ENCODE measurements around the gene NR0B2. TPM values are rescaled to one million over a fixed set of nuclear protein-coding genes. Genes with fewer than 3 reads are reported as not detected.
A peak's percentile ranks its signal among the peaks of the same experiment; 100 is the strongest.

The NR0B2 gene
- total RNA-seq, 2 experiments from 2014 or later: not detected

DNA sequence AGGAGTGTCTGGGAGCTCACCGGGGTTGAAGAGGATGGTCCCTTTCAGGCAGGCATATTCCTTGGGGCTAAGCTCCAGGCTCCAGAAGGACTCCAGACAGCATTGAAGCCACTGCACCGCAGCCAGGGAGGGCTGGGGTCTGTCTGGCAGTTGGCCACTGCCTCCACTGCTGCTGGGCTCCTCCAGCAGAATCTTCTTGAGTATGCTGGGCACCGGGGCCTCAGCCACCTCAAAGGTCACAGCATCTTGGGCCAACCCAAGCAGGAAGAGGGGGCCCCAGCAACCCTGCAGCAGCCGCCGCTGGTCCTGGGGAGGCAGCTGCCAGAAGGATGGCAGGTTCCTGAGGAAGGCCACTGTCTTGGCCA is 404 bp downstream of the NR0B2 start:
- Mint-ChIP-seq H3K9me3 (no peaks in the 10 kb centered on the region), H3K27me3 (no peaks in the 10 kb centered on the region), H3K36me3 (no peaks in the 10 kb centered on the region), H3K27ac (no peak overlapping the region), H3K4me1 (no peaks in the 10 kb centered on the region), H3K4me3 (no peak overlapping the region)
- no peak for DNase-seq

DNA sequence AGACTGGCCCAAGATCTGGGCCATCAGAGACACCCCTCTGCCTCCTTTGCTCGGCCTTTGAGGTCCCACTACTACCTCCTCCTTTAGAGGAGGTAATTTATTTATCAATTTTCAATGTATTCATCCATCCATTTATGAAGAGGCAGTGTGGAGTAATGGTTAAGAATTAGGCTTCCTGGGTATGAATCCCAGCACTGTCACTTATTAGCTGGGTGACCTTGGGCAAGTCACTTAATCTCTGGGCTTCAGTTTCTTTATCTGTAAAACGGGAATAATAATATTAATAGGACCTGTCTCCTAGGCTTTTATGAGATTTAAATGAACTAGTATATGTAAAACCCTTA is 1.7 kb downstream of the NR0B2 start:
- no peak overlapping the region for H3K4me3 Mint-ChIP-seq
- DNase-seq: no peak
- H3K27ac Mint-ChIP-seq: no peak overlapping the region
- H3K36me3 Mint-ChIP-seq: no peaks in the 10 kb centered on the region
- no peaks in the 10 kb centered on the region for H3K9me3 Mint-ChIP-seq
- H3K4me1 Mint-ChIP-seq: no peaks in the 10 kb centered on the region
- H3K27me3 Mint-ChIP-seq: no peaks in the 10 kb centered on the region

DNA sequence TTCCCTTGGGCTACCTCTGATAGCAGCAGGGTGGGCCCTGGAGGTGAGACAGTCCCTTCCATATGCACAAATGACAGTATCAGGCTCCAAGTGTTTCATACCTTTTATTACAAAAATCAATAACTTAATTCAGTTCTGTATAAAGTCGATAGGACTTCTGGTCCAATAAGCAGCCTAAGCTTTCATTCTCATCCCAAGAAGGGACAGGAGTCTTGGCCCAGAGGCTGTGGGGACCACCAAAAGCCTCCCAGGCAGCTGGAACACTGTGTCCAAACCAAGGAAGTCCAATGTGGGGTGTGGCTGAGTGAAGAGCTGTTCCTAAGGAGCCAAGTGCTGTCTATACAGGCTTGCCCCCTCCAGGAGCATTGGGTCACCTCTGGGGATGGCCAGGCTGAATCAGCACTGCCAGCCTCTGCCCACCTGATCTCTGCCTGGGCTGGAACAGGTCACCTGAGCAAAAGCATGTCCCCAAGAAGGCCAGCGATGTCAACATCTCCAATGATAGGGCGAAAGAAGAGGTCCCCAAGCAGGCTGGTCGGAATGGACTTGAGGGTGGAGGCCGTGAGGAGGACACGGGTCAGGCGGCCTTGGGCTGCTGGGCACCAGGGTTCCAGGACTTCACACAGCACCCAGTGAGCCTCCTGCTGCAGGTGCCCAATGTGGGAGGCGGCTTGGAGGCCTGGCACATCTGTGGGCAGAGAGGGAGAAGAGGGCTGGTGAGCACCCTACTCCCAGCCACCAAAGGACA is 2.2 kb downstream of the NR0B2 start:
- Mint-ChIP-seq H3K27me3 (no peaks in the 10 kb centered on the region), H3K36me3 (no peaks in the 10 kb centered on the region), H3K4me3 (no peak overlapping the region), H3K9me3 (no peaks in the 10 kb centered on the region), H3K27ac (no peak overlapping the region), H3K4me1 (no peaks in the 10 kb centered on the region)
- no peak for DNase-seq

DNA sequence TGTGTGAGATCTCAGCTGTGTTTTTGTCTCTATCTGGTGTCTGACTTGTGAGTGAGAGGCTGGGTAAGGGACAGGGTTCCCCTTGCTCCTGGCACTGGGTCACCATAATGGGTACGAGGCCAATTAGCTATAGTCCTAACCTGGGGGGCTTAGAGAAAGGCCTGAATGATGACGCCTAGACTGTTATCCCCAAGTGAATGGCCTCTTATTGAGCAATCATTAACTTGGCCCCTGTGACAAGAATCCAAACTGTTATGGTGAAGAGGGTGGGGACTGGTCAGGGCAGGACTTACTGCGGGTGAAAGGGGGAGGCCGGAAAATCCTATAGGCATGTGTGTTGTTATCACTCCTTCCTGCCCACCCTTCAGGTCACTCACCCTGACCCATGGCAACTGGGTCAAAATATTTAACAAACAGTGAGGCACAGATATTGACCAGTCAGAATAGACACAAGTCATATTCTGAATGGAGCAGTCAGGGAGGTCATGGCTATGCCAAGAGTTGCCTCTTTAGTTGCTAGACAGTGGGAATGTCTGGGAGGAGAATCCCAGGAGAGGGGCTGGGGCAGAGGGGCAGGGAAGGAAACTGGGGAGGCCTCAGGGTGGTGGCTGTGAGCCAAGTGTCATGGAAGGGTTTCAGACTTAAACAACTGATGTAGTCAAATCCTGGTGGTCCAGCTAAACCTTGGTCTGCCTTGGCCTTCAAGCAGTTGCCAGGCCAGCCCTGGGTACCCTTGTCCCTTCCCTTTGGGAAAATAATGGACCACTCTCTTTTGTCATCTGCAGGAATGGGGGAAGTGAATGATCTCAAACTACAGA is 3.2 kb downstream of the NR0B2 start:
- no peaks in the 10 kb centered on the region for H3K4me1 Mint-ChIP-seq
- H3K27me3 Mint-ChIP-seq: no peaks in the 10 kb centered on the region
- H3K4me3 Mint-ChIP-seq: no peak overlapping the region
- no peak overlapping the region for H3K27ac Mint-ChIP-seq
- no peaks in the 10 kb centered on the region for H3K9me3 Mint-ChIP-seq
- no peaks in the 10 kb centered on the region for H3K36me3 Mint-ChIP-seq
- DNase-seq: no peak

DNA sequence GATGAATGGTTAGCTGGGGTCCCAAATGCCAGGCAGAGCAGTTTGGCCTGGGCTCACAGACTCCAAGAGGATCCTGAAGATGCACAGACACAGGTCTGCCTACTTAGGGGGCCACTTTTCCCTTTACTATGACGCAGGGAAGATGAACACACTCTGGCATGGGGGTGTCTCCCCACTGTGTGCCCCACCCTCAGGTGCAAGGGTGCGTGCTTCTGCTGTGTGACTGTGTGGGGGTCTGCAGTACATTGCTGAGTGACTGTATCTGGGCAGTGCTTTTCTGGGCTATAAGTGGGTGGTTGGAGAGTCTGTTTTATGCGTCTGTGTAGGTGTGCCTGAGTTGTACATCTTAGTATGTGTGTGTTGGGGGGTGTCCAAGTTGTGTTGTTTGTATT is 3.8 kb downstream of the NR0B2 start:
- Mint-ChIP-seq H3K4me1 (no peaks in the 10 kb centered on the region), H3K27me3 (no peaks in the 10 kb centered on the region), H3K27ac (no peak overlapping the region), H3K9me3 (no peaks in the 10 kb centered on the region), H3K36me3 (no peaks in the 10 kb centered on the region), H3K4me3 (no peak overlapping the region)
- no peak for DNase-seq

DNA sequence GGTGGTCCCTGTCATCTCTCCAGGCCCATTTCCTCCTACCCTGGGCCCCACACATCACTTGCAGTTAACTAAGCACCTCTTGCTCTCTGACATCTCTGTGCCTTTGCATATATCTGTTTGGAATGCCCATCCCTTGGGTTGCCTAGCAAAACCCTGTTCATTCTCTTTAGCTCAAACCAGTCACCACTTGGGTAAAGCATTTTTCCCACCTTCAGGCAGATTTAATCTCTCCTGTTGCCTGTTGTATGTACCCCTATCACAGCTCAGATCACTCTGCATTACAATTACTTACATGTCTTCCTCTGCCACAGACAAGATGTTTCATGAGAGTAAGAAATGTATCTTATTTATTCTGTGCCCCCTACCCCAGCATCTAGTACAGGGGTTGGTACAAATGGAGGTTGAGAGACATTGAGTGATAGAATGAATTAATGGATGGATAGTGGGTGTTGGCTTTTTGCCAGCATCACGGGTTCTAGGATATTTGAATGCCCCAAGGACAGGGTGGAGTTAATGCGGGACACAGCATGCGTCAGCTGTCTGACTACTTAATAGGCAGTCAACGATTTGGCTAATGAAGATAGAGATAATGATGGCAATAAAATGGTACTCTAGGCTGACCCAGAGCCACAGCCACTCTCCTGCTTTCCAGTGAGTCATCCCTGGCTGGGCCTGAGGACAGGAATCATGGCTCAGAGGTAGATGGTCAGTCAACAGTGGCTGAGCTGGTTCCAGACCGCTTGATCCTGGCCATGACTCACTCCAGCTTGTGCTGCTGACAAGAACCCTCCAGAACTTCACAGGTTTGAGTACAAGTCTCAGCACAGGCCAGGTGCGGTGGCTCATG is 6.5 kb downstream of the NR0B2 start:
- H3K36me3 Mint-ChIP-seq: no peaks in the 10 kb centered on the region
- H3K27ac Mint-ChIP-seq: no peak overlapping the region
- H3K9me3 Mint-ChIP-seq: no peaks in the 10 kb centered on the region
- DNase-seq: no peak
- H3K4me1 Mint-ChIP-seq: no peaks in the 10 kb centered on the region
- no peak overlapping the region for H3K4me3 Mint-ChIP-seq
- H3K27me3 Mint-ChIP-seq: no peaks in the 10 kb centered on the region

DNA sequence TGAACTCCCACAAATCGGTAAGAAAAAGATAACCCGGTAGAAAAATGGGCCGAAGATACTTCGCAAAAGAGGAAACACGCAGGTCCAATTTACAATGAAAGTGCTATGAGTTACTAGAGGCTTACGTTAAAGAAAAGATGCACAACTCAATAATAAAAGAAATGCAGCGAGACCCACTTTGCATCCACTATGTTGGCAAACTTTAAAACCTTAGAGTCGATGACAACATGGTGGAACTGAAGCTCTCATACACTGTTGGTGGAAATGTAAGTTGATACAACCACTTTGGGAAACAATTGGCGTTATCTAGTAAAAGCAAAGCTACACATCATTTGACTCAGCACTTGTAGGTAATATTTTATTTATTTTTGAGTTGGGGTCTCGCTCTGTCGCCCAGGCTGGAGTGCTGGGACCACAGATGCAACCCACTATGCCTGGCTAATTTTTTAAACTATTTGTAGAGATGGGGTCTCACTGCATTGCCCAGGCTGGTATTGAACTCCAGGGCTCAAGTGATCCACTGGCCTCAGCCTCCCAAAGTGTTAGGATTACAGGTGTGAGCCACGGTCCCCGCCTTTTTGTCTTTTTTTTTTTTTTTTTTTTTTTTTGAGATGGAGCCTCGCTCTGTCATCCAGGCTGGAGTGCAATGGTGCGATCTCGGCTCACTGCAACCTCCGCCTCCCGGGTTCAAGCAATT is 12.8 kb downstream of the NR0B2 start:
- no peaks in the 10 kb centered on the region for H3K9me3 Mint-ChIP-seq
- H3K27me3 Mint-ChIP-seq: no peaks in the 10 kb centered on the region
- H3K27ac Mint-ChIP-seq: peak overlapping the region; percentile 99
- no peak for DNase-seq
- peak overlapping the region; percentile 97 for H3K4me3 Mint-ChIP-seq
- peaks cover 18% of the 10 kb centered on the region for H3K4me1 Mint-ChIP-seq
- no peaks in the 10 kb centered on the region for H3K36me3 Mint-ChIP-seq

DNA sequence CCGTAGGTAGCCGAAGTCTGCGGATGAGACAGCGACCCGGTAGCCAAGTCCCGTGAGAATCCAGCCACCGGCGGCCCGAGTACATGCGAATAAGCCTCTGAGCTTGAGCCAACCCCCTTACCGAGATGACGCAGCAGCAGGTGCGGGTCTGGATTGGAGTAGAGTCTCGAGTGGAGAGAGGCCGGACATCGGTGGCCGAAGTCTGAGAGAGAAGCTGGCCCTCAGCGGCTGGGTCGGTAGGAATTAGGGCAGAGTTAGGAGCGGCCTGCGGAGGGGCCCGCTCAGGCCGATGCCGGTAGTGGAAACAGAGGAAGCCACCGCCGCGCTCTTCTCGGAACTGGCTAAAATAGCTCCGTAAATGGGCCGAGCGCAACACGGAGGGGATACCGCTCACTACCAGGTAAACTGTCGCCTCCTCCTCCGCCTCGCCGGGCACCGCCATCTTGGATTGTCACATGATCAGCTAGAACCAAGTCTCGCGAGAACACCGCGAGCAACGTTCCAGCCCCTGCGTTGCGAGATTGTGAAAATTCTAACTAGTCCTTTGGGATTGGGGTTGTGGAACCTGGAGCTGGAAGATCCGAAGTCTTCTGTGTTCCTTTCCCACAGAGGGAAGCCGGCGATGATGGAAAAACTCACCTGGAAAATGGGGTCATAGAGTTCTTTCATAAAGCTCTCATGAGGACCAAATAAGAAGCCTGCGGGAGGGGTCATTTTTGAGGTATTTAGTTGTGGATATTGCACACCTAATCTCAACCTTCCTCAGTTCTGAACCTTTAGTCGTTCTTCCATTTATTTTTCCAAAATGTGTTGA is 13.6 kb downstream of the NR0B2 start, which contains the start of gene GPATCH3:
GPATCH3 (minus strand) TSS at position 467 of the 814 bp plus-strand sequence; CDS start at position 442, 25 bp downstream.
- no peaks in the 10 kb centered on the region for H3K9me3 Mint-ChIP-seq
- peak within 1 kb of the TSS; percentile 97 for H3K4me3 Mint-ChIP-seq
- peak; percentile 87 for DNase-seq
- no peaks in the 10 kb centered on the region for H3K36me3 Mint-ChIP-seq
- no peaks in the 10 kb centered on the region for H3K27me3 Mint-ChIP-seq
- peak within 1 kb of the TSS; percentile 99 for H3K27ac Mint-ChIP-seq
- peaks cover 18% of the 10 kb centered on the region for H3K4me1 Mint-ChIP-seq

DNA sequence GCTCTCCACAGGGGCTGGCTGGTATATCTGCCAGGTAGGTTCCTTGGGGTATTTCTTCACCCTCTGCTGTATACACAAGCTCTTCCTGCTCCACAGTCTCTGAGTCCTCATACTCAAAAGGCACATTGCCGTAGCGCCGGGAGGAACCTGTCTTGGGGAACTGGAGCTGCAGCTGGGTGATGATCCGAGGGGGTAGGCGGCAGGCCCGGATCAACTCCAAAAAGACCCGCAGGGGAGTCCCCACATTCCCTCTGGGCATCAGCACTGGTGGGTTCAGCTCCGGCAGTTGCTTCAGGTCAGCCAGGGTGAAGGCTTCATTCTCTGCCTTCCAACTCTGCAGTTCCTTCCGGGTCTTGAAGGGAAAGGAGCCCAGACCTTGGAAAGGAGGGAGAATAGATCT is 16.4 kb downstream of the NR0B2 start:
- peaks cover 8% of the 10 kb centered on the region for H3K36me3 Mint-ChIP-seq
- no peak overlapping the region for H3K4me3 Mint-ChIP-seq
- no peak overlapping the region for H3K27ac Mint-ChIP-seq
- DNase-seq: no peak
- peaks cover 18% of the 10 kb centered on the region for H3K4me1 Mint-ChIP-seq
- H3K9me3 Mint-ChIP-seq: no peaks in the 10 kb centered on the region
- H3K27me3 Mint-ChIP-seq: no peaks in the 10 kb centered on the region

DNA sequence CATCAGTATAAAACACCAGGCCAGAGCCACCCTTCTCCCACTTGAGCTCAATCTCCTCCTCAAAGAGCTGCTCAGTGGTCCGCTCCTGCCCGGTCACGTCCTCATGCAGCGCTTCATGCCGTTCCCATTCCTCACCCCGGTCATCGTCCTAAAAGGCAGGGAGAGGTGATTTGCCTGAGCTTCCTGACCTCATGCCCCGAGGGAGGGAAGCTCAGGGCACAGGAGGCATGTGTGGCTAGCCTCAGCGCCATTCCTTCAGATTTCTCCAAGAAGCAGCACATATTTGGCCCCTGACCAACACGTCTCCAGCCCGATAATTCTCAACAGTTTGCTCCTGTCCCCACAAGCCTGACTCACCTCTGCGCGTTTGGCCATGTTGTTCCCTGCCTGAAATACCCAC is 19.5 kb downstream of the NR0B2 start:
- DNase-seq: no peak
- Mint-ChIP-seq H3K36me3 (peaks cover 13% of the 10 kb centered on the region), H3K4me1 (peaks cover 15% of the 10 kb centered on the region), H3K27ac (peak overlapping the region; percentile 1), H3K4me3 (no peak overlapping the region), H3K9me3 (no peaks in the 10 kb centered on the region), H3K27me3 (no peaks in the 10 kb centered on the region)

DNA sequence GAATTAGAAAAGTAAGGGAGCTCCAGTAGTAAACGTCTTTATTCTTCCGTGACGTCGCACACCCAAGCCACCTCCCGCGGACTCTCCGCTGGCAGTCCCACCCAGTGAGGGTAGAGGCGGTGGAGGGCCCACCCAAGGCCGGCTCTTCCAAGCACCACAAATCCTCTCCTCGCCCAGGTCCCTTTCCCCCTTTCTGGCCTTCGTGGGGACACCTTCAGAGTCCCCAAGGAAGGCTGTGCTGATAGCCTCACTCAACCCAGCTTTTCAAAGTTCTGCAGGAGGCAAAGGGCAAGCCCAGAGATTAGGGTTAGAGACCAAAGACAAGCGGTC is 23.3 kb downstream of the NR0B2 start:
- Mint-ChIP-seq H3K4me3 (peak overlapping the region; percentile 100), H3K9me3 (no peaks in the 10 kb centered on the region), H3K27me3 (no peaks in the 10 kb centered on the region), H3K4me1 (peaks cover 21% of the 10 kb centered on the region), H3K36me3 (peaks cover 32% of the 10 kb centered on the region), H3K27ac (peak overlapping the region; percentile 97)
- DNase-seq: no peak

DNA sequence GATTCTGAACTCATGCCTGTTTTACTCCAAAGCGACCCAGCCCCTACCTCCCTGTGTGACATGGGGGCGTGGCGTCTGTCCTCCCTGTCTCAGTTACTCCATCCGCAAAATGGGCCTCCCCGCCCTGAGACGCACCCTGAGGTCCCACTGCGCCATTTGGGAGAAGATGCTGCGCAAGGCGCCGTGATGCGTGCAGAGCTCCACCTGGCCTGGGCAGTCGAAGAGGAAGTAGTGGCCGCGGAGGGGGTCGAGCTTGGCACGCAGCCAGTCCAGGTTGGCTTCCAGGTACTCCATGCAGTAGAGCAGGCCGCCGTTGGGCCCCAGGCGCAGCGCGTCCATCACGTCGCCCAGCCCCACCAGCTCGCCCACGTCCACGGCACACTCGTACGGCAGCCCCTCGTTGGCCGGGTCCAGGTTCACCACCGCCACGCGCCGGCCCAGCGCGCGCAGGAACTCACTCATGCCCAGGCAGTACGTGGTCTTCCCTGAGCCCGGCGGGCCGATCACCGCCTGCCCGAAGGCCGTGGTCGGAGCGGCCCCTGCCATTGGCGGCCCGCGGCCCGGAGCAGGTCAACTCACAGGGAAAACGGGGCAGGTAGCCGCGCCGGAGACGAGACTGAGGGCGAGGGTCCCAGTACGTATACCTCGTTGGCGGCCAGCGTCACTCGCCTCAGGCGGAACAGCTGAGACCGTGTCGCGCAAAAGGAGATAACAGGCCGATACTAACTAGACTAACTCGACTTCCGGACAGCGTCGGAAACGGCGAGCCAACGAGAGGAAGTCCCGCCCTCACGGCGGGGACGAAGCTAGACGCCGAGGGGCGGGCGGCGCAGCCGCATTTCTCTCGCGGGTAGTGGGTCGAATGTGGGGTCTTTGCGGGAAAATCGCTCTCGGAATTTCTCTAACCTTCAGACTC is 24.0 kb downstream of the NR0B2 start, which contains the start of gene GPN2:
GPN2 (minus strand) TSS at position 733 of the 916 bp plus-strand sequence; CDS start at position 546, 187 bp downstream.
- Mint-ChIP-seq H3K4me1 (peaks cover 21% of the 10 kb centered on the region), H3K36me3 (peaks cover 36% of the 10 kb centered on the region)

DNA sequence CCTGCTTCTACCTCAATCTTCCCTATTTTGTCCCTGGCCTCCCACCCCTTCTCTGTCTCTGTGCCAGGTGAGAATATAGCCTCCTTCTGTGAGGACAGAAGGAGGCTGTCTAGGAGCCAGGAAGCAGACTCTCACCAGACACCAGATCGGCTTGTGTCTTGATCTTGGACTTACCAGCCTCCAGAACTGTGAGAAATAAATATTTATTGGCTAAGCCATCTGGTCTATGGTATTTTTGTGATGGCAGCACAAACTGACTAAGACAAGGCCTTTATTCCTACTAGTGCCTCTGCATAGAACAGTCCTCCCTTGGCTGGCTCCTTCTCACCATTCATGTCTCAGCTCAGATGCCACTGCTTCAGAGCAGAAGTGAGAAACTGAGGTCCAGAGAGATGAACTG is 25.5 kb downstream of the NR0B2 start:
- Mint-ChIP-seq H3K36me3 (peaks cover 44% of the 10 kb centered on the region), H3K27me3 (no peaks in the 10 kb centered on the region), H3K4me1 (peaks cover 21% of the 10 kb centered on the region), H3K9me3 (no peaks in the 10 kb centered on the region), H3K4me3 (peak overlapping the region; percentile 100), H3K27ac (peak overlapping the region; percentile 97)
- DNase-seq: no peak

More for the DNA sequence above, 24.0 kb downstream of the NR0B2 start, which contains the start of gene GPN2:
- Mint-ChIP-seq H3K27ac (peak within 1 kb of the TSS; percentile 97), H3K9me3 (no peaks in the 10 kb centered on the region), H3K27me3 (no peaks in the 10 kb centered on the region), H3K4me3 (peak within 1 kb of the TSS; percentile 100)
- DNase-seq: peak; percentile 80

Data from activated naive CD8-positive, alpha-beta T cell treated with anti-CD3 and anti-CD28 coated beads for 36 hours (primary cell).